Measurements from ENCODE around the gene KCTD14. TPM values are rescaled to one million over a fixed set of nuclear protein-coding genes. Genes with fewer than 3 reads are reported as not detected.

KCTD14 gene
- total and polyA plus RNA-seq, 9 of the 15 experiments (the other 6 are each of a cell fraction or from before 2014, with no cell fraction given): 0.04 to 0.30 (median 0.11) TPM; not detected in 2

- TF ChIP-seq ZNF217 (CRISPR knock-in tag; IDR thresholded peaks at IDR 0.05): no peak
- no peak for TF ChIP-seq ZNF77 (CRISPR knock-in tag; IDR thresholded peaks at IDR 0.05)
- TF ChIP-seq NCOA6 (IDR thresholded peaks at IDR 0.05): no peak
- peak; percentile 46 for TF ChIP-seq ARID1B (IDR thresholded peaks at IDR 0.05)
- TF ChIP-seq ZNF224 (CRISPR knock-in tag; IDR thresholded peaks at IDR 0.05): no peak
- peak; percentile 17; the same call in 1 of the 2 replicates for TF ChIP-seq ZNF23 (CRISPR knock-in tag; IDR thresholded peaks at IDR 0.05)
- TF ChIP-seq ELK3 (CRISPR knock-in tag; IDR thresholded peaks at IDR 0.05): no peak
- TF ChIP-seq TEAD1 (CRISPR knock-in tag; IDR thresholded peaks at IDR 0.05): peak in 1 of 2 experiments; percentile 19; a peak in 2 of 4 replicates
- TF ChIP-seq C11orf30 (IDR thresholded peaks at IDR 0.05; ENCODE audit: low read depth): no peak; the same call in 1 of the 2 replicates
- TF ChIP-seq HMGXB4 (CRISPR knock-in tag; IDR thresholded peaks at IDR 0.05): no peak
- peak; percentile 47; the same call in 1 of the 2 replicates for TF ChIP-seq ZNF324 (CRISPR knock-in tag; IDR thresholded peaks at IDR 0.05)
- TF ChIP-seq SMAD1 (IDR thresholded peaks at IDR 0.05; ENCODE audit: low read depth, low read length, partially characterized antibody): no peak
- TF ChIP-seq U2AF1 (optimal IDR thresholded peaks at IDR 0.05; ENCODE audit: low read depth, low read length): no peak
- TF ChIP-seq CXXC5 (CRISPR knock-in tag; IDR thresholded peaks at IDR 0.05): no peak; the same call in 1 of the 2 replicates
- TF ChIP-seq ZFP36 (IDR thresholded peaks at IDR 0.05; ENCODE audit: low read depth, low read length, partially characterized antibody): no peak
- 0 out of 2 replicates have a peak, but pooled peaks have one; percentile 49 for TF ChIP-seq MTA1 (IDR thresholded peaks at IDR 0.05; ENCODE audit: borderline replicate concordance)
- no peak for TF ChIP-seq ZNF57 (CRISPR knock-in tag; IDR thresholded peaks at IDR 0.05)
- no peak for TF ChIP-seq ADNP (tag; IDR thresholded peaks at IDR 0.05)
- no peak; the same call in 1 of the 2 replicates for TF ChIP-seq MTF1 (CRISPR knock-in tag; IDR thresholded peaks at IDR 0.05; ENCODE audit: borderline replicate concordance)
- TF ChIP-seq ZKSCAN8 (CRISPR knock-in tag; IDR thresholded peaks at IDR 0.05): 0 out of 2 replicates have a peak, but pooled peaks have one; percentile 30
- TF ChIP-seq RCOR1 (IDR thresholded peaks at IDR 0.05; ENCODE audit: borderline replicate concordance in 1 of 2, low read depth in 2 of 2, low read length in 2 of 2): peak in 1 of 2 experiments; percentile 51; a peak in 2 of 4 replicates
- TF ChIP-seq ZNF589 (CRISPR knock-in tag; IDR thresholded peaks at IDR 0.05; ENCODE audit: low read depth): peak; percentile 88
- no peak for TF ChIP-seq HCFC1 (IDR thresholded peaks at IDR 0.05; ENCODE audit: low read depth, low read length)
- TF ChIP-seq FOXA1 (IDR thresholded peaks at IDR 0.05; ENCODE audit: borderline replicate concordance): no peak
- no peak for TF ChIP-seq PHF20 (IDR thresholded peaks at IDR 0.05; ENCODE audit: partially characterized antibody)
- no peak for TF ChIP-seq NFYB (IDR thresholded peaks at IDR 0.05; ENCODE audit: extremely low read depth, insufficient read length)
- TF ChIP-seq HSF4 (CRISPR knock-in tag; IDR thresholded peaks at IDR 0.05; ENCODE audit: borderline replicate concordance): no peak
- 0 out of 2 replicates have a peak, but pooled peaks have one; percentile 60 for TF ChIP-seq GTF2A2 (tag; IDR thresholded peaks at IDR 0.05)
These were observed 28.1 kb upstream of the KCTD14 start (continued) for GRCh38 chr11:78050964-78051831.
